NCI-H748 (cell line): ENCODE results near the gene CDH4.
A peak's percentile ranks its signal among the peaks of the same experiment; 100 is the strongest.

Source experiments
- DNase-seq: peaks from one replicate; lab custom pipeline; 2025; ENCODE audit not compliant: unreplicated experiment; lab: John Stamatoyannopoulos, UW

Gene CDH4

DNA sequence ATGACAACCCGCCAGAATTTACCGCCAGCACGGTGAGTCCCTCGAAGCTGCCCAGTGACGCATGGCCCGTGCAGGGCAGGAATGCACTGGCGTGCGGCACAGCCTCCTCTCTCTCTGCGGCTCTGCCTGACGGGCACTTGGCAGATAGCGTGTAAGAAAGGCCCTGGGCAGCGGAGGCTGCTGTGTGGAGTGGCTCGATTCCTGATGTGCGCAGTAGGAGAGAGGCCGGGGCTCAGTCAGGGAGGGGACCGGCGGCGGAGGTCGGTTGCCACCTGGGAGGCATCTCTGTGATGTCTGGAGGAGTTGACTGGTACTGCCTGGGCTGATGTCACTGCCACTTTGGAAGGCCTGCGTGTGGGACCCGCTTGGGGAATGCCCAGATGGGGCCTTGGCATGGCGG, 643.0 kb downstream of the CDH4 start:
- no peak for DNase-seq

- no peak for DNase-seq
These were observed 643.6 kb downstream of the CDH4 start for GRCh38 chr20:61895686-61896057.

DNA sequence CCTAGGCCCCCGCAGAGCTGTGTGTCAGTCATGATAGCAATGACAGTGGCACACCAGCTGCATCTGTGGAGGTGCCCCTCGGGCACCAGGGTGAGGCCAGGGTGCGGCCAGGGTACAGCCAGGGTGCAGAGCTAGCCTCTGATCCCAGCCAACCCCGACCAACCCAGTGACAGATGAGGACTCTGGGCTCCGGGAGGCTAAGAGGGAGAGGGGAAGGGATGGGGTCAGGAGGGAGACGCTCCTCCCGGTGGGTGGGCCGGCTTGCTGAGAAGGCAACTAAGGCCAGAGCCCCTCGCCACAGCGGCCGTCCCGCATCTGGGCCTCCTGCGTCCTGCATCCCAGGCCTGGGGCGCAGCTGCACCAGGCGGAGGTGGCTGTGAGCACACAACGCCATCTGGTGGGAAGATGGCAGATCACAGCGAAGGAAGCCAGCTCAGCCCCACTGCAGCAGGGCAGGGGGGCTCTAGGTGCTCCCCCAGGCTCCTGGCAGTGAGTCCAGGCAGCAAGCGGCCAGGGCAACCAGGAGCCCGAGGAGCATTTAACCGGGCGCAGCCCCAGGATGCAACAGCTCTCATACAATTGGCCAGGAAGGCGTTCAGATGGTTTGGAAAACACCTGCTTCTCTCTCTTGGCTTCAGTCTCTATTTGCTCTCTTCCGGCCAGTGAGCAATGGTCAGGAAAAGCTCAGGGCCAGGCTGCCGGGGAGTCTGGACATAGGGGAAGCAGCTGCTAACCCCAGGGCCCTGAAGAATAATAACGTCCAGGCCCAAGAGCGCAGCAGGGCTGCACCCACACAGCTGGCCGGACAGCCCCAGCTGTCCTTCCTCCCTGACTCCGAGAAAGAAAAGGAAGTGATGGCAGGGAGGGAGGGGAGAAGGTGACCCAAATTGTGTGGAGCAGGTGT, 644.2 kb downstream of the CDH4 start:
- DNase-seq, result peak; percentile 61

DNA sequence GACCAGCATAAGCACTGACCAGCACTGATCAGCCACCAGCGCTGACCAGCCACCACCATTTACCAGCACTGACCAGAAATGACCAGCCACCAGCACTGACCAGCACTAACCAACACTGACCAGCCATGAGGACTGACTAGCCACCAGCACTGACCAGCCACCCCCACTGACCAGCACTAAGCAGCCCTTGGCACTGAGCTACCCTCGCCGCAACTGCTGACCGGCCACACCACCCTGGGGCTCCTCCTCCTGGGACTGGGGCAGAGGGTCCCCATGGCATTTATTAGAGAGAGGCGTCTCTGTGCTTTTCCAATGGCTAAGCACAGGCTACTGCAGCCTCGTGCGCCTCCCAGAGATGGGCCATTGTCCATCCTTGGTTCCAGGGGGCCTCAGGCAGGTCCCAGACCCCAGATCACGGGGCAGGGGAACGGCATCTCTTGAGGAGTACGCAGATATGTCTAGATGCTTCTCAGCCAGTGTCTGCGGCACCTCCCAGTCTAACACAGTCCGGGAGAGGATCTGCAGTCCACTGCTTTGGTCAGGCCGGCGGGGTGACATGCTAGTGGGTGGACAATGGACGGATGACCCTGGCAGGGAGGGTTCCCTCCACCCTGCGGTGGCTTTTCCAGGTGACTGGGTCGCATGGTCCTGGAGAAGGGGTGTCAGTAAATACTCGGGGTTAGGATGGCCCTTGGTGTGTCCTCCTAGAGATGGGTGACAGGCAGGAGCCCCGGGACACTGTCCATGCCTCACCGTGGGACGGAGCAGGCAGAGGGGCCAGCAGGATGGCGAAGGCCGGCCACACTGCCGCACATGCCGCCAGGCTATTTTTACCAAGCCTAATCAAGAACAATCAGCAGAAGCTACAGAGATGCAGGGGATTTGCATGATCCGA, 645.6 kb downstream of the CDH4 start:
- DNase-seq, result no peak

DNA sequence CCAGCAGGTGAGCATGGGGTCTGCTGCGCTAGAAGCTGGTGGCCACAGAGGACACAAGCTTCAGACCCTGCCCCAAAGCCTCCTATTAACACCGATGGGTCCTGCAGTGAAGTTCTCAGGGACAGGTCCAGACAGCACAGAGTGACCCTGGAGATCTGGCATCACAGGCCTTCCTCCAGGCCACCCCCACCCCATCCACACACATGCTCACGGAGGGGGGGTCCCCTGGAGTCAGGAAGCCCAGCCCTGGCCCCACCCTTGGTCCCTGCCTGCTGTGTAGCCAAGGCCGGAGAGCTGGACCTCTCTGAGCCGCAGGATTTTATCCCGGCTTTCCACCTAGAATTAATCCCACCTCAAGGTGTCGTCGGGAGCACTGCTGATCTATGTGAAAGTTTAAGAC, 646.3 kb downstream of the CDH4 start:
- DNase-seq, result no peak

DNA sequence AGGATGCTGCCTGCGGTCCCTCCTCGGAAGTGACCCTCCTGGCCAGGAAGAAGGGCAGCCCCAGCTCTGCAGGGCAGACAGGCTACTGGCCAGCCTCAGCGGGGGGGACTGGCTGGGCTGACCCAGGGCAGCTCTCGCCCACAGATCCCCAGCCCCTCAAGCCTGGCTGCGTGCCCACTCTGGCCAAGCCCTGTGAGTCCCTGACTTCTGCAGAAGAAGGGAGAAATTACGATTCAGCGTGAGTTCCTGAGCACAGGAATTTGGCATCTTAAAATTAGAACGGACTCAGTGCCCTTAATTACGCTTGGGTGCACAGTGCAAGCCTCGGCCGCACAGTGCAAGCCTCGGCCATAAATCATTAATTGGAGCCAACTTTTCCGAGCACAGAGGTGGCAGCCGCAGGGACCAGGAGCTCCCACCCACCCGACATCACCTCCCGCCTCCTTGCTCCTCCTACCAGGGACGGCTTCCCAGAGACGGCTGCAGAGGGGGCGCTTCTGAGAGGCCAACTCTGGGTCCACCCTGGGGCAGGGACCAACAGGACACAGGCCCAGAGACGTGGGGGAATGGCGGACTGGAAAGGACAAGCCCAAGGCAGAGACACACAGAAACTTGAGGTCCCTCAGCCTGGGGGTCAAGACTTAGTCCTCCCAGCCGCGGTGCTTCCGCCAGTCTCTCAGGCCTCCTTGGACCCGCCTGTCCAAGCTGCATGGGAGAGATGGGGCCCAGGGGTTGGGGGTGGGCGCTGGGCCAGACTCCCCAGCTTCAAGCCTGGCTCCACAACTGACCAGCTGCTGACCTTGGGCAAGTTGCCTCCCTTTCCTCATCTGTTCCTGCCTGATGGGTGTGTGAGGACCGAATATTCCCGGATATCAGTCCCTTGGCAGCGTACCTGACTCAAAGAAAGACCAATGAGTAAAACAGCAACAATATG, 648.2 kb downstream of the CDH4 start:
- no peak for DNase-seq

- DNase-seq, result no peak
These were observed 648.9 kb downstream of the CDH4 start for GRCh38 chr20:61900945-61901293.

DNA sequence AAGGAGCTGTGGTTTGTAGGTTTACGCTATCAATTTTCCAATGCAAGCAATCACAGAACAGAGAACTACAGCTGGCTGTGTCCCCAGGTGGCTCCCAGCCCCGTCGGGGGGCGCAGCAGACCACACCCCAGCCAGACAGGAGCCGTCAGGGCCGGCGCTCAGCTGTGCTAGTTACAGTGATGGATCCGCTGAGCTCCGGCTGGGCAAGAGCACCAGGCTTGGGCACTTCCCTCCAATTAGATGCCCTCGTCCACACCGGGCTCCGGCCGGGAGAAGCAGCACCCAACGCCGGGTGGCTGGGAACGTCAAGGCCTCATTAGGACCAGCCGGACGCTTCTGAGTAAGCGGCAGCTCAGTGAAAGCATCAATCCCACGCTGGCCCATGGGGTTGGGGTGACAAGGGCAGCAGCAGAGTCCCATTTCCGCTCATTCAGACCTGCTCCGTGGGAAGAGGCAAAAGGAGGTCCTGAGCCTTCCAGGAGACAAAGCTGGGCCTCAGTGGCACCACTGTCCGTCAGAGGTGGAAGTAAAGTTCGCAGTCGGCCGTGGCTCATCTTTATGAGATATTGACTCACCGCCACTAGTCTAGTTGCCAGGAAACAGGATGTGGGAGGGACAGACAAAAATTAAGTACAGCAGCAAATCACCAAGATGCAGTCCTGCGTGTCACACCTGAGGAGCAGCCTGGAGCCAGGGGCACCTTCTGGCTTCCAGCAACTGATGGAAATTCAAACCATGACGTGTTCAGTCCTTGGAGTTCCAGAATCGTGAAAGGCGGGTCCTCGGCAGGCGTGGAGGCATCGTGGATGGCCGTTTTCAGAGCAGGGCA, 649.5 kb downstream of the CDH4 start:
- DNase-seq, result peak; percentile 79

DNA sequence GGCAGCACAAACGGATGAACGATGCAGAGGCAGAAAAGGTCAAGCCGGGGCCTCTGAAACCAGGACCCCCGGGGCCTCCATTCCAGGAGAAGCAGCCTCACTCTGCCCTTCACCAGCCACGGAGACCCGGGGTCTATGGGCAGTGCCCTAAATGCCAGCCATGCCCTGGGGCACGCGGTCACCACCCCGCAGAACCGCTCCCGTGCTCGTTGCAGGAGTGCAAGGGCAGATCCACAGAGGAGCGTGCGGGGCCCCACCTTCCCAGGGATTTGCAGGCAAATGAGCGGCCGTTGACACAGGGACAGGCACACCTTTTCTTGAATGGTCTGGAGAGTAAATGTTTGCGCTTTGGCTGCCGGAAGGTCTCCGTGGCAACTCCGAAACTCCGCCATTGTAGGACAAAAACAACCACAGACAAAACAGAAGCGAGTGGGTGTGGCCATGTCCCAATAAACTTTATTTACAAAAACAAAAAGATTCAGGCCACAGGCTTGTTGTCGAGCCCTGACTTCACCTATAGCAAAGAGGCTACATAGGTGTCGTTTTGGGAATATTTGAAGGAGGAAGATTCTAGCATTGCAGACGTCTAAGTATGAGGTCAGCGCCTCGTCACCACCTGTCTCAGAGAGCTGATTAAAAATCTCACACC, 650.3 kb downstream of the CDH4 start:
- peak; percentile 85 for DNase-seq

DNA sequence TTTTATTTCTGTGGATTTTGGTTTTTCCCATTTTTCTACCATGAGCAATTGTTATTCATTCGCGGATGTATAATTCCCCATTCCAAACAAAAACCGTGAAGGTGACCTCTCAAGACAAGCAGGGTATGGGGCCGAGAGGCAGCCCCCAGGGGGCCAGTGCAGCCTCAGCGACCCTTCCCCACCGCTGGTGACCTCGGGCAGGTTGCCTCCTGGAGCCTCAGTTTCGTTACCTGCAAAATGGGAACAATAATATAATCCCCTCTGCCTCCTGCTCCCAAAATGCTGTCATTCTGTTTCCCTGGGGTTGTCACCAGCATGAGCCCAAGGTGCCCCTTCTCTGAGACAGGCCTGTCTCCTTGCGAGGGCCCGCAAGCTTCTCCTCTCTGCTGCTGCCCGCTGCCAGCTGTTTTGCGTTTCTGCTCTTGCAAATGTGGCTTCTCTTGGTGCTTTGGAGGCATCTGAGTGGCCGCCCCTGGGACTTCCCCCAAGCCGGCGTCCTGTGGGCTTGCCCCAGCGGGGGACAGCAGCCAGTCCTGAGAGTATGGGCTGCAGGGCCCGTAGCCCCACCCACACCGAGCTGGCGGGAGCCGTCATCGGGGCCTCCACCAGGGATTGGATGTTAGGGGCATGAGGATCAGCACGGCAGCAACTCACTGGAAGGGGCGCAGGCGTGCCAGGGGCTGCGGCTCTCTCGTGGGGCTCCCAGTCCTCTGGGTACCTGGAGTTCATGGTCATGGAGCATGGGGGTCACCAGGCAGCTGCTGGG, 651.7 kb downstream of the CDH4 start:
- DNase-seq, result no peak

DNA sequence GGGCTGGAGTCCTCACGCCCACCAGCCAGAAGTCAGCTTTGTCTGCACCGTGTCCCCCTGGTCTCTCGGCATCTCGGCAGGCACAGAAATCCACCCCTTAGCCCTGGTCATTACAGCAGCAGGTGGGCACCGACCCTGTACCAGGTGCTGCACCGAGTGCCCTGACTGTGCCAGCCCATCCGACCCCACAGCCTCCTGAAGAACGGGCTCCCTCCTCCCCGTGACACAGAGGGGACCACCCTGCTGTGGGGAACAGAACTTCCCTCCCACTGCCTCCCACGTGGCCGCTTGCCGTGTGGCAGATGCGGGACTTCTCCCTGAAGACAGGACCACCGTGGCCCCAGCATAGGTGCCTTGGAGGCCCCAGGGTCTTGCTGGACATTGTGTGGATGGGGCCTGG, 652.4 kb downstream of the CDH4 start:
- DNase-seq, result no peak

DNA sequence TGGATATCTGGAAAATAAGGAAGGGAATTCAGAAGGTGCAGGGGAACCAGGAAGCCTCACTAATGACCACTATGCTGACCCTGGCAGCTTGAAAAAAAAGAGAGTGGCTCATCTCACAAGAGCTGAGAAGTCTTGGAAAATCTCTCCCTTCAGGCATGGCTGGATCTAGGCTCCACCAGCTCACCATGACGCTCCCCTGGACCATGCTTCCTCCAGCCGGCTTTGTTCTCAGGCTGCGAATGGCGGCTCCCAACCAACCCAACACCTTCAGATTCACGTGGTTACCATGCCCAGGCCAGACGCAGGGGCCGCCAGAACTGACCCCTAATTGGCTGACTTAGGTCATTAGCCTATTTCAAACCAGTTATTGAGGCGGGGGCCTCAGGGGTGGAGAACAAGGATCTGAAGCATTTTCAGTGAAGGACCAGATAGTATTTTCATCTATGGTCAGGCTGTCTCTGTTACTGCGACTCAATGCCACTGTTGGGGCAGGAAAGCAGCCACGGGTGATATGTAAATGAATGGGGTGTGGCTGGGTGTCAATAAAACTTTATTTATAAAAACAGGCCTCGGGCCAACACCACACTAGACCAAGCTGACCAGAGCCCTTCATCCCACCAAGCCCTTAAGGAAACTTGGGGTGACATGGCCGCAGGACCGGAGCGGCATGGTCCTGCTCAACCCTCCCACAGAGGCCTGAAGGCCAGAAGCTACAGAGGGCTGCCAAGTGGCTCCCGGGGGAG, 653.9 kb downstream of the CDH4 start:
- no peak for DNase-seq

DNA sequence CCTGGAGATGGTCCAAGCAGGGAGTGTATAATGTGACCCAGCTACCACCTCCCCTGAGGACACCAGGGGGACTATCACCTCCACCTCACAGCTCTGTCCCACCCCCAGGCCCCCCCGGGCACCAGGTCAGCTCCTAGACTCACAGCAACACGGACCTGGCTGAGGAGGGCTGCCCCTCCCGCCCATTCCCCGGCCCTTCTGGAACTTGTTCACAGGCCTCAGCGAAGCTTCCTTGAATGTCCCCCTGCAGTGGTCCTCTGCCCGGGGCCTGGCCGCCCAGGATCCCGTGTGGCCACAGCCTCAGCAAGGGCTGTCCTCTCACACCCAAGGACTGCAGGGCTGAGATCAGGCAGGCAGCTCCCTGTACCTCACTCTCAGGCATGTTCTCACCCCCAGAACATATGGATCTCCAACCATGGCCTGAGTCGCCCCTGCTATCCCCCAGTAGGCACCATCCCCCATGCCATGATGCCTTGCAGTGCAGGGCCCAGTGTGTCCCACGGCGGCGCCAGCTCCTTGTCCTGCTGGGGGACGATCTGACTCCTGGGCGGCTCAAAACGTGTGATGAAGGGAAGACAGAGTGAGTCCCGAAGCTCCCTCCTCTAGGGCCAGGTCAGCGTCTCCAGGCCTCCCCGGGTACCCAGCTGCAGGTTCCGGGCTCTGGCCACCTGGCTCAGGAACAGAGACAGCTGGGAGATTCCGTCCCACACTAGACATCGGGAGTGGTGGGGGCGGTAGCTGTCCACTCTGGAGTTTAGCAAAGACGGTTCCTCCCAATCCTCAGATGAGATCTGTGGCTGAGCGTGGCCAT, 655.2 kb downstream of the CDH4 start:
- no peak for DNase-seq

DNA sequence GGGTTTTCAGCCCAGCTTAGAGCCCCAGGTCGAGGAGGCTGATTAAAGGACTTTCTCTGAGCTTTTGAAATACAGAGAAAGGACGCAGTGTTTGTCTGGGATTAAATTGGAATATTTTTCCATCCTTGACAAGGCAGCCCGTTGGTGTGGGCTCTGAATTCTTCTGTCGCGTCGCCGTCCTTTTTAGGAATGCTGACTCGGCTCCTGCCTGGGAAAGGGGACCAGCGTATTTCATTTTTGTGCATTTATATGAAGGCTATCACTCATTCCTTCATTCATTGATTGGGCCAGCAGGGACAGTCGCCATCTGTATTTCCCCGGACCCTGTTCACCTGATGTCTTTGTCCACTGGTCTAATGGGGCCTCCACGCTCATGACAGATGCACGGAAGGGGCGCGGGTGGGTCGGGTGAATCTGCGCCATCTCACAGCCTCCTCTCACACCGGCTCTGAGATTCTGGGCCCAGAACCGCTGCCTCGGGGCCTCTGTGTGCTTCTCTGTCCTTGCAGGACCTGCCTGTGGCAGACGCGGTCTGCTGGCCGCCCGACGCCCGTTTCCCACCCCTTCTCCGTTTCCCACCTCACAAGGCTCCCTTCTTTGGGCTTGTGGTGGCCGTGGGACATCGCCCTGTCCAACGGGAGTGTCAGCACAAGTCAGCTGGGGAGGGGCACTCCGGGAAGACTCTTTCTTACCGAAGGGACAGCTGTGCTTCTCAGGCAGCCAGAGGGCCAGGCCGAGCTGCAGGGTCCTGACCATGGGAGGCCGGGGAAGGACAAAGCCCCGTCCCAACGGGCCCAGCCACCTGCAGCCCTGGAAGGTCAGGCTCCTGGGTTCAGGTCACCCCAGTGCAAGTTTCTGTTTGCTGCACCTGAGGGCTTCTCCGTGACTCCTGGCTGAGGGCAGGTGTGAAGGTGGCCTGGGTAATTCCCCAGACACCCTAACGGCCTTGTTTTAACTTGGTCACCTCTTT, 656.3 kb downstream of the CDH4 start:
- no peak for DNase-seq

- no peak for DNase-seq
These were observed 657.0 kb downstream of the CDH4 start for GRCh38 chr20:61909028-61909427.

DNA sequence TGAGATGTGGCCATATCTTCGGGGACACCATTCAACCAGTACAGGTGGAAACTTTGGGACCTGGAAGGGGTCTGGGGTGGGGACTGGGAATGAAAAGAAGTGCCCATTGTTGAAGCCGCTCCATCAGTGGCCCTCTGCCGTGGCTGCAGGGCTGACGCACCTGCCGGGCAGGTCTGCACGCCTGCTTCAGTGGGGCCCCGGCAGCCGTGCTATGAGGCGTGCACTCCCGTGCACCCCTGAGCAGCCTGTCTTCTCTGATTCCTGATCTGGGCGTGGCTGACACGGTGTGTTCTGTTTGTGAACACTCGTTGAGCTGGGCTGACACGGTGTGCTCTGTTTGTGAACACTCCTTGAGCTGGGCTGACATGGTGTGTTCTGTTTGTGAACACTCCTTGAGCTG, 657.8 kb downstream of the CDH4 start:
- DNase-seq, result no peak
